H1 (cell line): ENCODE data around the gene TSGA10IP. TPM values are rescaled to one million over a fixed set of nuclear protein-coding genes. Genes with fewer than 3 reads are reported as not detected.

Experiments
- GABPA ChIP-seq: IDR thresholded peaks from 2 replicates; pipeline ENCODE4 v1.6.1; 2011; ENCODE audit warnings: mild to moderate bottlenecking, low read length, moderate library complexity, borderline replicate concordance; ENCODE audit not compliant: insufficient read depth
- TAF7 ChIP-seq: optimal IDR thresholded peaks from 2 replicates; pipeline ENCODE3; 2011; ENCODE audit warnings: low read depth, mild to moderate bottlenecking, inconsistent platforms, low read length, moderate library complexity, borderline replicate concordance
- polyA plus RNA-seq, 7 experiments: library from polyadenylated mRNA; depleted of rRNA in 3 of 7; stranded (reverse) in 5 of 7; unstranded in 2 of 7; fragments of >200 nt in 5 of 7; fragments of 200-250 nt in 2 of 7; gene quantifications; 1 replicate in 5 of 7; 2 replicates in 1 of 7; 4 replicates in 1 of 7; pipeline versions ENCODE4 v1.2.1 to v1.2.3, GENCODE V29; 2011 to 2013; ENCODE audit warnings: missing spikeins in 2 of 7, mixed read lengths in 2 of 7
- total RNA-seq: library from RNA; stranded (reverse); fragmentation: NEBNext Ultra II Directional; extraction: Animal tissue kit (Norgen Biotek cat#: 25700); gene quantifications from 2 replicates; pipeline ENCODE4 v1.2.1, GENCODE V29; 2021

Gene TSGA10IP
- total and polyA plus RNA-seq, 2 of the 8 experiments (the other 6 are each of a cell fraction or from before 2014, with no cell fraction given) = 1.9 to 6.0 TPM

DNA sequence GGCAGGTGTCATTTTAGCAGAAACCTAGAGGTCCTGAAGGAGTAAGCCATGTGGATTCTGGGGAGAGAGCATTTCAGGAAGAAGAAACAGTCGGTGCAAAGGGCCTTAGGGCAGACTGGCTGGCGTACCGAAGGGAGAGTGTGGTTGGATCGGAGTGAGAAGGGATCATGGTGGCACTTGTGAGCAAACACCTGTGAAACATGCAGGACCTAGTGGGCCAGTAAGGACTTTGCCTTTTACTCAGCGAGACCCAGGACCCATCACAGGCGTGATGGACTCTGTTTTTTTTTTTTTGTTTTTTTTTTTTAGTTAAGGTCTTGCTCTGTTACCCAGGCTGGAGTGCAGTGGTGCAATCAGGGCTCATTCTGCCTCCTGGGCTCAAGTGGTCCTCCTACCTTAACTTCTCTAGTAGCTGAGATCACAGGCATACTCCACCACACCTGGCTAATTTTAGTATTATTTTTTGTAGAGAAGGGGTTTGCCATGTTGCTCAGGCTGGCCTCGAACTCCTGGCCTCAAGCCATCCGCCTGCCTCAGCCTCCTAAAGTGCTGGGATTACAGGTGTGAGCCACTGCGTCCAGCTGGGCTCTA lies 3.5 kb upstream of the TSGA10IP start (continued):
- no peak for TF ChIP-seq TAF7
- TF ChIP-seq GABPA = no peak
- TF ChIP-seq, all 59 proteins: peak for 0
